Astrocyte (in vitro differentiated cells and primary cell): ENCODE data around the gene PROSER2. TPM values are rescaled to one million over a fixed set of nuclear protein-coding genes. Genes with fewer than 3 reads are reported as not detected.

Source experiments
- DNase-seq: peaks from one replicate; pipeline ENCODE4 v3.0.0-alpha.2; 2010; ENCODE audit warnings: low read depth
- FAIRE-seq: peaks from 2 replicates; lab custom pipeline; 2011; peaks lifted over from hg19 to GRCh38; lab: Jason Lieb, UNC
- H2AFZ ChIP-seq: 2 replicates; pipeline ENCODE4 v1.6.0; 2012; ENCODE audit warnings: low read depth, low read length, inconsistent platforms
- H3K27ac ChIP-seq: 2 replicates; pipeline ENCODE4 v1.5.1; 2011; ENCODE audit warnings: low read depth, low read length, inconsistent platforms
- H3K27me3 ChIP-seq: 2 replicates; pipeline ENCODE4 v1.6.0; 2011; ENCODE audit warnings: low read length, inconsistent platforms; ENCODE audit not compliant: insufficient read depth
- H3K36me3 ChIP-seq: 2 replicates; pipeline ENCODE4 v1.5.1; 2011; ENCODE audit warnings: low read length, inconsistent platforms; ENCODE audit not compliant: insufficient read depth
- H3K4me1 ChIP-seq: 2 replicates; pipeline ENCODE4 v1.5.1; 2011; ENCODE audit warnings: low read length, inconsistent platforms; ENCODE audit not compliant: insufficient read depth
- H3K4me2 ChIP-seq: 2 replicates; pipeline ENCODE4 v1.6.0; 2012; ENCODE audit warnings: low read length, inconsistent platforms
- H3K4me3 ChIP-seq: 2 replicates; pipeline ENCODE4 v1.5.1; 2011; ENCODE audit warnings: low read depth, mild to moderate bottlenecking, low read length, inconsistent platforms; ENCODE audit not compliant: insufficient read depth
- H3K79me2 ChIP-seq: 2 replicates; pipeline ENCODE4 v1.6.0; 2012; ENCODE audit warnings: mild to moderate bottlenecking, low read length, inconsistent platforms; ENCODE audit not compliant: insufficient read depth
- H3K9ac ChIP-seq: 2 replicates; pipeline ENCODE4 v1.6.0; 2012; ENCODE audit warnings: mild to moderate bottlenecking, low read length, inconsistent platforms
- H3K9me3 ChIP-seq: 2 replicates; pipeline ENCODE4 v1.5.1; 2012; ENCODE audit warnings: low read depth, mild to moderate bottlenecking, low read length, inconsistent platforms; ENCODE audit not compliant: insufficient read depth
- H4K20me1 ChIP-seq: 2 replicates; pipeline ENCODE4 v1.6.0; 2012; ENCODE audit warnings: low read length, inconsistent platforms; ENCODE audit not compliant: insufficient read depth
- H3K27ac Mint-ChIP-seq: one replicate; pipeline ENCODE4 v1.8.0; 2021; ENCODE audit warnings: mild to moderate bottlenecking, mixed read lengths; ENCODE audit not compliant: unreplicated experiment
- H3K27me3 Mint-ChIP-seq: one replicate; pipeline ENCODE4 v1.8.0; 2021; ENCODE audit warnings: low read depth, mixed read lengths; ENCODE audit not compliant: unreplicated experiment
- H3K36me3 Mint-ChIP-seq: one replicate; pipeline ENCODE4 v1.8.0; 2021; ENCODE audit warnings: low read depth, mixed read lengths; ENCODE audit not compliant: unreplicated experiment
- H3K4me1 Mint-ChIP-seq: one replicate; pipeline ENCODE4 v1.8.0; 2021; ENCODE audit warnings: low read depth, mixed read lengths; ENCODE audit not compliant: unreplicated experiment
- H3K4me3 Mint-ChIP-seq: one replicate; pipeline ENCODE4 v1.8.0; 2021; ENCODE audit warnings: mild to moderate bottlenecking, moderate library complexity, mixed read lengths; ENCODE audit not compliant: unreplicated experiment
- H3K9me3 Mint-ChIP-seq: one replicate; pipeline ENCODE4 v1.8.0; 2021; ENCODE audit warnings: mild to moderate bottlenecking, mixed read lengths; ENCODE audit not compliant: unreplicated experiment
- CTCF ChIP-seq: IDR thresholded peaks from 2 replicates; pipeline ENCODE4 v1.5.1; 2011; ENCODE audit warnings: low read depth, mild to moderate bottlenecking, inconsistent platforms, low read length, moderate library complexity; ENCODE audit not compliant: insufficient read depth
- EZH2 ChIP-seq: IDR thresholded peaks from 2 replicates; pipeline ENCODE4 v1.6.1; 2012; ENCODE audit warnings: mild to moderate bottlenecking, low read length, inconsistent platforms; ENCODE audit not compliant: insufficient read depth
- total RNA-seq: library from RNA; stranded (reverse); gene quantifications from 2 replicates; pipeline ENCODE4 v1.2.1, GENCODE V29; 2021

PROSER2 gene
- total RNA-seq, 1 donor from 2014 or later: 12.1 TPM

GRCh38 chr10:11797281-11797680 is 25.9 kb upstream of the PROSER2 start:
- Histone ChIP-seq H3K9me3 (no peaks in the 10 kb centered on the region), H4K20me1 (no peaks in the 10 kb centered on the region), H3K27ac (no peak overlapping the region), H3K4me3 (no peak overlapping the region), H3K9ac (no peak overlapping the region), H3K4me1 (peaks cover 12% of the 10 kb centered on the region), H3K79me2 (no peaks in the 10 kb centered on the region), H3K36me3 (no peaks in the 10 kb centered on the region), H3K4me2 (no peak overlapping the region), H2AFZ (no peak overlapping the region), H3K27me3 (no peaks in the 10 kb centered on the region)
- Mint-ChIP-seq H3K9me3 (no peaks in the 10 kb centered on the region), H3K4me1 (peaks cover 13% of the 10 kb centered on the region), H3K27me3 (no peaks in the 10 kb centered on the region), H3K36me3 (no peaks in the 10 kb centered on the region), H3K4me3 (peak overlapping the region; percentile 28), H3K27ac (peak overlapping the region; percentile 14)
- FAIRE-seq: no peak
- no peak for DNase-seq
- TF ChIP-seq EZH2 (no peak), CTCF (no peak)

- DNase-seq (no peak), FAIRE-seq (no peak)
- no peak overlapping the region for H2AFZ ChIP-seq
- TF ChIP-seq CTCF (no peak), EZH2 (no peak)
- no peaks in the 10 kb centered on the region for H3K9me3 ChIP-seq
- H3K9me3 Mint-ChIP-seq: no peaks in the 10 kb centered on the region
- H3K36me3 Mint-ChIP-seq: no peaks in the 10 kb centered on the region
- H3K4me2 ChIP-seq: no peak overlapping the region
- H3K27ac Mint-ChIP-seq: no peak overlapping the region
- peaks cover 12% of the 10 kb centered on the region for H3K4me1 ChIP-seq
- H3K4me3 ChIP-seq: no peak overlapping the region
- no peaks in the 10 kb centered on the region for H3K36me3 ChIP-seq
- H3K27me3 ChIP-seq: no peaks in the 10 kb centered on the region
- no peaks in the 10 kb centered on the region for H3K79me2 ChIP-seq
- H3K4me3 Mint-ChIP-seq: no peak overlapping the region
- H3K27ac ChIP-seq: no peak overlapping the region
- H3K4me1 Mint-ChIP-seq: peaks cover 13% of the 10 kb centered on the region
- no peaks in the 10 kb centered on the region for H4K20me1 ChIP-seq
- no peak overlapping the region for H3K9ac ChIP-seq
- no peaks in the 10 kb centered on the region for H3K27me3 Mint-ChIP-seq
These were observed 25.1 kb upstream of the PROSER2 start for GRCh38 chr10:11797847-11798633.
